Endometrium (tissue), 2 donors: Measurements from ENCODE around the gene C12orf57.

Experiments used
- FAIRE-seq: peaks from 2 replicates; lab custom pipeline; 2012; peaks lifted over from hg19 to GRCh38; lab: Jason Lieb, UNC
- donor health status: control.
- donor health status: control.

Gene C12orf57

GRCh38 chr12:6953442-6954315 is 9.9 kb downstream of the C12orf57 start:
- FAIRE-seq, result no peak

DNA sequence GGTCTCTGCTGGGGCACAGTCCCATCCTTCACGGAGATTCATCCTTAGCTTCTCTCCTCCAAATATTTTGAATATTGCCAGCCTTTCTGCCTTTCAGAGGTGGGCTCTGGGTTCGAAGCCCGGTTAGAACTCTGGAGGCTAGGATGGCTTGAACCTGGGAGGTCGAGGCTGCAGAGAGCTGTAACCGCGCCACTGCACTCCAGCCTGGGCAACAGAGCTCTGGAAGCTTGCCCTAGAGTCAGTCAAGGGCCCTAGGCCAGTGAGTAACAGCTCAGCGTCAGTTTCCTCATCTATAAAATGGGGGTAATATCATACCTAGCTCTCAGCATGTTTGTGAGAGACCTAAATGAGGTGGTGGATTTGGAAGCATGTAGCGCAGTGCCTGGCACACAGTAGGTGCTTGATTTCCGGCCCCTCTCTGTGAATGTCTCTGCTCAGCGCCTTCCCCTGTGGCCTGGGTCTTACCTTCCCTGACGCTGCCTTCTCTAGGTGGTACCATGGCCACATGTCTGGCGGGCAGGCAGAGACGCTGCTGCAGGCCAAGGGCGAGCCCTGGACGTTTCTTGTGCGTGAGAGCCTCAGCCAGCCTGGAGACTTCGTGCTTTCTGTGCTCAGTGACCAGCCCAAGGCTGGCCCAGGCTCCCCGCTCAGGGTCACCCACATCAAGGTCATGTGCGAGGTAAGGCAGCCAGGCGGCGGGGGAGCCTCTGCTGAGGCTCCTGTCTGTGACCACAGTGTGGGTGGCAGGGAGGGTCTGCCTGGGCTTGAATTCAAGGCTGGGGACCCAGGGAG is 10.7 kb downstream of the C12orf57 start:
- FAIRE-seq, result no peak

DNA sequence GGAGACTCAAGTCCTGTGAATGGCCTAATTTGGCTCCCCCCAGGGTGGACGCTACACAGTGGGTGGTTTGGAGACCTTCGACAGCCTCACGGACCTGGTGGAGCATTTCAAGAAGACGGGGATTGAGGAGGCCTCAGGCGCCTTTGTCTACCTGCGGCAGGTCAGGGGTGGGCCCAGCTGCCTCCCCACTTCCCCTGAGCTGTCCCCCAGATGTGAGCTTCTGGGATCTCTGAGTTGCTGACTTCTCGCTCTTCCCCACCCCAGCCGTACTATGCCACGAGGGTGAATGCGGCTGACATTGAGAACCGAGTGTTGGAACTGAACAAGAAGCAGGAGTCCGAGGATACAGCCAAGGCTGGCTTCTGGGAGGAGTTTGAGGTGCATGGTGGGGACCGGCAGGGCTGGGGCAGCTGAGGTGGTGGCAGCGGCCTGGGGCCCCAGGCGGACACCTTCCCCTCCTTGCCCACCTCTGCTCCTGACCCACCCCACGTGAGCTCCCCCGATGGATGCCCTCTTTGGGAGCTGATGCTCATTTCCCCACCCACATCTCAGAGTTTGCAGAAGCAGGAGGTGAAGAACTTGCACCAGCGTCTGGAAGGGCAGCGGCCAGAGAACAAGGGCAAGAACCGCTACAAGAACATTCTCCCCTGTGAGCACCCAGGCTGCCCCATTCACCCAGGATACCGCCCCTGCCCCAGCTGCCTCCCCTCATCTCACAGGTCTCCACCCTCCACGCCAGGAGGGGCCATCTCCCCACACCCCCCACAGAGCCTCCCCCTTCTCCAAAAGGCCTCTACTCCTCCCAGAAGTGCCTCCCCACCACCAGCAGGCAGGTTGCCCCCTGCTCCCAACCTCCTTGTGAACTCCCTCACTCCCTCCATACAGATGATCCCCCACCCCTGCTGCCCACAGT is 11.5 kb downstream of the C12orf57 start:
- no peak for FAIRE-seq

DNA sequence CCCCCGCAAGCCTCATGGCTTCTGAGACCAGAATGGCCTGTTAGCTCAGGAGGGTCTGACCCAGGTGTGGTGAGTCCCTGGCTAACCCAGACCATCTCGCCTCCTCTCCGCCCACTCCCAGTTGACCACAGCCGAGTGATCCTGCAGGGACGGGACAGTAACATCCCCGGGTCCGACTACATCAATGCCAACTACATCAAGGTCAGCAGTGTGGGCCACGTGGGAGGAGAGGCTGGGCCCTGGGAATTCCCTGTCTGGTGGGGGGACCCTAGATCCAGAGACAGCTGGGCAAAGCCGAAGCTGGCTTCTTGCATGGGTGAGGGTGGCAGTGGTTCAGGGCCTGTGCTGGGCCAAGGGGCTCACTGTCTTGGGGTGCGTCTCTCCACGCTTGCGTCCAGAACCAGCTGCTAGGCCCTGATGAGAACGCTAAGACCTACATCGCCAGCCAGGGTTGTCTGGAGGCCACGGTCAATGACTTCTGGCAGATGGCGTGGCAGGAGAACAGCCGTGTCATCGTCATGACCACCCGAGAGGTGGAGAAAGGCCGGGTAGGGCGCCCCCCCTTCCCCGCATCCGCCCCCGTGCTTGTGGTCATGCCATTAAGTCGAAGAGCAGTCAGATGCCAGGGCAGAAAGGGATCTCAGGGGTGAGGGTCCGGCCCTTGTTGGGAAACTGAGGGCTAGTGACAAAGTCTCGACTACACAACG is 12.4 kb downstream of the C12orf57 start:
- FAIRE-seq, result no peak

- FAIRE-seq, result no peak
Measured at GRCh38 chr12:6957151-6957701, 13.4 kb downstream of the C12orf57 start.

- no peak for FAIRE-seq
Measured at GRCh38 chr12:6957741-6958608, 14.2 kb downstream of the C12orf57 start.

DNA sequence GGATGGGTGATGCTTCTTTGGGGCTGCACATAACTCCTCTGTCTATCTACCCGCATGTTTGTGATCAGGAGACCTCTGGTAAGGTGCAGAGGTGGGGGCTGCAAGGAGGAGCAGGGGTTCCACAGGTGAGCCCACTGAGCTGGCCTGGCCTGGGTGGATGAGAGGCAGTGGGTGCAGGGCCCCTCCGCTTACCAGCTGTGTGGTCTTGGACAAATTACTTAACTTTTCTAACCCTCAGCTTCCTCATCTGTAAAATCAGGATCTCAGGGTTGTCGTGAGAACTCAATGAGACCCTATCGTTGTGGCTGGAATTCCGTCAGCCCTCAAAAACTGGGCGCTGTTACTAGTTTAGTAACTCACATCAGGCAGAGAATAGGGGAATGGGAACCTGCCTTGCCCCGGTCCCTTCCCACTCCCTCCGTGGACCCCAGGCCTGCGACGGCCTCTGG is 14.8 kb downstream of the C12orf57 start:
- FAIRE-seq, result no peak

DNA sequence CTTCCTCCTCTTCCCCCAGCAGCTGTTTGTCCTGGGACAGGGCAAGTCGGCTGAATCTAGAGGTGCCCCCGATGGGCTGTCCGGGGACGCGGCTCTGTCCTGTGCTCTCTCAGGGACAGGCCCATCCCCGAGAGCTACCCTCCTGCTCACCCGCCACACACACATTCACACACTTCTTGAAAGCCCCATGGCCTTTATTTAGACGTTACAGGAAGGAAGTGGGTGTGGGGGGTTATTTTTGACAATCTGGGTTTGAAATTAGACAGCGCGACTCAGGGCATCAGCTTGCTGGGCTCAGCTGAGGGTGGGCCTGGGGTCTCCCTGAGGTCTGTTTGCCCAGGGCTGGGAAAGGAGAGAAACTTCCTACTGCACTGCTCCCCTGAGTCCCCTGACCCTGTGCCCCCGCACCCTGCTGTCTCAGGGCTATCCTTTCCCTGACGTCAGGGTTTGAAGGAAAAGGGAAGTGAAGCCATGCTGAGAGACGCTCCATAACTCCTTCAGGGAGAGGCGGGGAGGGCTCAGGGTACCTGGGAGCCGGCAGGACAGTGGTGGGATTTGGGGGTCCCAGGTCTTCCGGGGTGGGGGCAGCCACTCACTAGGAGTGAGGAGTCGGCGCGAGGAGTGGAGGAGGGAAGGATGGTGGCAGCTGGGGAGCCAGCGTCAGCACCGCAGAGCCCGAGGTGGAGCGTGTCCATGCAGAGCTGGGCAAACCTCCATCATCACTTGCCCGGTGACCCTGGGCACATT is 15.4 kb downstream of the C12orf57 start:
- FAIRE-seq, result no peak

GRCh38 chr12:6959805-6960592 is 16.2 kb downstream of the C12orf57 start:
- no peak for FAIRE-seq

- FAIRE-seq, result no peak
Measured at GRCh38 chr12:6960593-6961277, 16.9 kb downstream of the C12orf57 start.

DNA sequence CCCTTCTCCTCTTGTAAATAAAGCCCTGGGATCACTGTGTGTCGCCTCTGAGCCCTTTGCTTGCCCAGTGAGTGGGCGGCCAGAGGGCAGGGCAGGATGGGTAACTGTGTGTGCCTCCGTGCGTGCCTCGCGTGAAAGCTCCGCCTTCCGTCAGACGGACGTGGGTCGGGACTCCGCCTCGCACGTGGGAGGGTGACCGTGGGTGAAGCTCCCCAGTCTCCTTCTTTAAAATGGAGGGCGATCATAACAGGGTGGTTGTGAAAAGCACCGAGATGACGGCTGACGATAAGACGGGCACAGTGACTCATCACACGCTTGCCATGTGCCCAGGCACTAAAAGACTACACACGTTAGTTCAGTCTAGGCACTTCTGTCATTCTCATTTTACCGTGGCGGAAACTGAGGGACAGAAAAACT is 17.5 kb downstream of the C12orf57 start:
- FAIRE-seq, result no peak

GRCh38 chr12:6961695-6962284 is 18.0 kb downstream of the C12orf57 start:
- FAIRE-seq, result no peak

DNA sequence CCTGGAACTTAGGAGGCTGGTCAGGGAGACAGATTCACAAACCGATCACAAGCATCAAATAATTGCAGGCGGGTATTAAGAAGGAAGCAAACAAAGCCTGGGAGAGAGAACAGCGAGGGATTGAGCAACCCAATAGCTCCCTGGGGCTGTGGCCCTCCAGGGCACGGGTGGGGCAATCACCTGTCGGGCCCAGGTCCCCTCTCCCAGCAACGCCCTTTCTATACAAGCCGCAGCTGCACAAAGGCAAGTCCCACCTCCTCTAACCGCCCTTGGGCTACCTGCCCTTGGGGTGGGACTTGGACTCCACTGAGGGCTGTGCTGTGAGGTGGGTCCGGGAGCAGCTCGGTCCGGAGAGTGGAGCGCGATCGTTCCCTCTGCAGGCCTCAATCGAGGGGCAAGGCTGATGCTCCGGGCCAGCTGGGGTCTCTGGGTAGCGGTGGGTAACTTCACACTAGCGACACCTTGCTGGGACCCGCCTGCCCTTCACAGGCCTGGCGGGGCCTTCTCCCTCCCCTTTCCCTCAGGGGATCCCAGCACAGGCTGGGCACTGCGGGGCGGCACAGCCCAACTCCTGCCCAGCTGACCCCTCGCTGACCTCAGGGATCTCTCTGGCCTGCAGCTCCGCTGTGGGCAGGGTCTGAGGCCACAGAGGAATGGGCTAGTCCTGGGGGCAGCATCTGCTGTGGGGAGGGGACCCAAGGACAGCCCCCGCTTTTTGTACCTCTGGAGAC is 18.6 kb downstream of the C12orf57 start:
- FAIRE-seq, result no peak

- no peak for FAIRE-seq
Measured at GRCh38 chr12:6963016-6963731, 19.4 kb downstream of the C12orf57 start.

- FAIRE-seq, result no peak
Measured at GRCh38 chr12:6963791-6964413, 20.1 kb downstream of the C12orf57 start.

DNA sequence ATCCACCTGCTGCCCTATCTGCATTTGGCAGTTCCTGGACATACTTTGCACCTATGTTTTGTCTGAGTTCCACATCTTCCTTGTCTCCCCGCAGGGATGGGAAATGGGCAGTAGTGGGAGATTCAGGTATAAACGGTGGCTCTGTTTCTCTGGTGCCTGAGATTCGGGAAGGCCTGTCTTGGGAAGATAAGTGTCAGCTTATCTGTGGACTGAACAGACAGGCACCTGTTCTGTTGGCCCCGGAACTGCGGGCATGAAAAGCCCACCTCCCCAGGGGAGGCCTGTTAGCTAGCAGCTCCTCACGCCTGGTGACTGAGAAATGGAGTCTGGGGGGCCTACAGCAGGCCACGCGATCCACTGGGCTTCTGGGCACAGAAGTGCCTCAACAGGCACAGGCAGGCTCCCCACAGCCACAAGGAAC is 20.8 kb downstream of the C12orf57 start:
- FAIRE-seq, result no peak
